Activated CD8-positive, alpha-beta T cell treated with anti-CD3 and anti-CD28 coated beads, Interleukin-2, amount 10 ng/mL, durations not matched to agents 7 days and 5 days (primary cell): ENCODE measurements around the gene MRPL10. TPM values are rescaled to one million over a fixed set of nuclear protein-coding genes. Genes with fewer than 3 reads are reported as not detected.
A peak's percentile ranks its signal among the peaks of the same experiment; 100 is the strongest.
"Not testable (repeated sequence)": the region's sequence is repeated elsewhere in the genome, so short reads cannot be mapped to it uniquely, and the experiment has no call there.

Source experiments
- ATAC-seq: fragments of 150-1000 bp; cut with Tn5 transposase; one replicate; pipeline ENCODE4 v1.10.0; 2021; ENCODE audit warnings: moderate library complexity
- CTCF ChIA-PET: fragments of 350-600 bp; sonication (Branson Sonifier 250); formaldehyde crosslinking; loops from one replicate; lab custom pipeline; 2021; ENCODE audit warnings: antibody characterized with exemption; lab: Charles Lee
- POLR2A ChIA-PET: fragments of 350-600 bp; sonication (Branson Sonifier 250); formaldehyde crosslinking; loops from one replicate; lab custom pipeline; 2021; ENCODE audit warnings: antibody characterized with exemption; lab: Charles Lee
- DNase-seq: peaks from one replicate; pipeline ENCODE4 v3.0.0-alpha.2; 2020
- H3K27ac Mint-ChIP-seq: one replicate; pipeline ENCODE4 v1.8.0; 2021; ENCODE audit warnings: mild to moderate bottlenecking, mixed read lengths
- H3K27me3 Mint-ChIP-seq: one replicate; pipeline ENCODE4 v1.8.0; 2021; ENCODE audit warnings: low read depth, mixed read lengths
- H3K36me3 Mint-ChIP-seq: one replicate; pipeline ENCODE4 v1.8.0; 2021; ENCODE audit warnings: low read depth, mixed read lengths
- H3K4me1 Mint-ChIP-seq: one replicate; pipeline ENCODE4 v1.8.0; 2021; ENCODE audit warnings: low read depth, mixed read lengths
- H3K4me3 Mint-ChIP-seq: one replicate; pipeline ENCODE4 v1.8.0; 2021; ENCODE audit warnings: mild to moderate bottlenecking, mixed read lengths
- H3K9me3 Mint-ChIP-seq: one replicate; pipeline ENCODE4 v1.8.0; 2022; ENCODE audit warnings: mixed read lengths; ENCODE audit not compliant: insufficient read depth
- total RNA-seq, 2 experiments: library from RNA; stranded (reverse); gene quantifications; one replicate each; pipeline ENCODE4 v1.2.3, GENCODE V29; 2021

Gene MRPL10
- total RNA-seq, 2 experiments from 2014 or later: 37.9 to 41.6 TPM

- no peak for DNase-seq
- Mint-ChIP-seq H3K27ac (no peak overlapping the region), H3K36me3 (no peaks in the 10 kb centered on the region), H3K4me3 (no peak overlapping the region), H3K27me3 (peaks cover 44% of the 10 kb centered on the region), H3K9me3 (no peaks in the 10 kb centered on the region), H3K4me1 (no peaks in the 10 kb centered on the region)
- ChIA-PET CTCF (no interaction called here), POLR2A (no interaction called here)
- no peak for ATAC-seq
Observed at GRCh38 chr17:47781397-47781796, 49.9 kb downstream of the MRPL10 start.

GRCh38 chr17:47778184-47778635 is 53.1 kb downstream of the MRPL10 start:
- no peak for ATAC-seq
- Mint-ChIP-seq H3K4me3 (no peak overlapping the region), H3K36me3 (no peaks in the 10 kb centered on the region), H3K27me3 (peaks cover 52% of the 10 kb centered on the region), H3K9me3 (no peaks in the 10 kb centered on the region), H3K27ac (no peak overlapping the region), H3K4me1 (no peaks in the 10 kb centered on the region)
- POLR2A ChIA-PET: no interaction called here
- DNase-seq: no peak
- CTCF ChIA-PET: interaction anchor here (1.4 kb wide), 1 partner anchor 10 kb away, joined by 3 read pairs; no protein-coding TSS in a partner anchor

GRCh38 chr17:47776330-47777197 is 54.8 kb downstream of the MRPL10 start:
- no peaks in the 10 kb centered on the region for H3K4me1 Mint-ChIP-seq
- H3K27ac Mint-ChIP-seq: no peak overlapping the region
- DNase-seq (peak; percentile 60), ATAC-seq (peak; percentile 89)
- H3K27me3 Mint-ChIP-seq: peaks cover 49% of the 10 kb centered on the region
- ChIA-PET CTCF (interaction anchor here (0.7 to 1.4 kb wide), 5 partner anchors 11 to 113 kb away, joined by 3 to 4 read pairs (median 3); no protein-coding TSS in a partner anchor), POLR2A (no interaction called here)
- no peak overlapping the region for H3K4me3 Mint-ChIP-seq
- H3K9me3 Mint-ChIP-seq: no peaks in the 10 kb centered on the region
- H3K36me3 Mint-ChIP-seq: no peaks in the 10 kb centered on the region

- Mint-ChIP-seq H3K4me3 (no peak overlapping the region), H3K27ac (no peak overlapping the region), H3K27me3 (peaks cover 42% of the 10 kb centered on the region), H3K9me3 (no peaks in the 10 kb centered on the region), H3K4me1 (no peaks in the 10 kb centered on the region), H3K36me3 (peaks cover 1% of the 10 kb centered on the region)
- ATAC-seq: no peak
- ChIA-PET POLR2A (no interaction called here), CTCF (interaction anchor here (1.0 to 1.4 kb wide), 2 partner anchors 21 to 48 kb away, joined by 3 to 4 read pairs; no protein-coding TSS in a partner anchor)
- no peak for DNase-seq
Observed at GRCh38 chr17:47774987-47775580, 56.3 kb downstream of the MRPL10 start.

- Mint-ChIP-seq H3K27ac (no peak overlapping the region), H3K27me3 (peaks cover 41% of the 10 kb centered on the region), H3K4me3 (no peak overlapping the region), H3K9me3 (no peaks in the 10 kb centered on the region), H3K4me1 (no peaks in the 10 kb centered on the region), H3K36me3 (peaks cover 1% of the 10 kb centered on the region)
- ChIA-PET CTCF (no interaction called here), POLR2A (no interaction called here)
- no peak for ATAC-seq
- no peak for DNase-seq
Observed at GRCh38 chr17:47774331-47774730, 57.0 kb downstream of the MRPL10 start.

- CTCF ChIA-PET, DNase-seq, H3K4me1 Mint-ChIP-seq, H3K9me3 Mint-ChIP-seq, H3K4me3 Mint-ChIP-seq, ATAC-seq, POLR2A ChIA-PET, H3K36me3 Mint-ChIP-seq, H3K27ac Mint-ChIP-seq: not testable (repeated sequence)
- H3K27me3 Mint-ChIP-seq: peaks cover 40% of the 10 kb centered on the region
Observed at GRCh38 chr17:47773649-47774048, 57.7 kb downstream of the MRPL10 start.

Other genes with a start within 250 kb of the MRPL10 start
- 100 to 1,000 TPM; 413 to 427 TPM for gene KPNB1, start 181.6 kb downstream of the MRPL10 start, total RNA-seq
- 1 to 10 TPM; 2.4 to 3.7 TPM for gene TBKBP1, start 137.4 kb downstream of the MRPL10 start, total RNA-seq
- gene TBX21, start 98.3 kb downstream of the MRPL10 start, total RNA-seq: 10 to 100 TPM; 27.4 to 27.5 TPM
- 10 to 100 TPM; 33.0 to 33.6 TPM for gene OSBPL7, start 9.7 kb downstream of the MRPL10 start, total RNA-seq
- under 1 TPM; 0.82 to 0.97 TPM for gene LRRC46, start 129 bp upstream of the MRPL10 start, total RNA-seq
- gene SCRN2, start 9.7 kb upstream of the MRPL10 start, total RNA-seq: 10 to 100 TPM; 24.1 to 24.8 TPM
- under 1 TPM in 1 of 2 experiments, not detected in 1; 0.05 TPM for gene SP6, start 19.6 kb upstream of the MRPL10 start, total RNA-seq
- 10 to 100 TPM; 23.7 to 24.5 TPM for gene SP2, start 64.7 kb upstream of the MRPL10 start, total RNA-seq
- gene PNPO, start 110.0 kb upstream of the MRPL10 start, total RNA-seq: 10 to 100 TPM; 37.9 to 44.0 TPM
- gene PRR15L, start 126.3 kb upstream of the MRPL10 start, total RNA-seq: not detected
- 100 to 1,000 TPM; 186 to 196 TPM for gene CDK5RAP3, start 139.6 kb upstream of the MRPL10 start, total RNA-seq
- gene COPZ2, start 206.3 kb upstream of the MRPL10 start, total RNA-seq: 1 to 10 TPM; 5.1 to 5.5 TPM
- 10 to 100 TPM; 44.1 to 50.7 TPM for gene NFE2L1, start 216.8 kb upstream of the MRPL10 start, total RNA-seq